CD4-positive, alpha-beta T cell treated with Interleukin-1 beta for 1 hour (primary cell): ENCODE results near the gene RGMA.
A peak's percentile ranks its signal among the peaks of the same experiment; 100 is the strongest.

Experiments
- DNase-seq, 2 donors: peaks; one replicate each; pipeline ENCODE4 v3.0.0-alpha.2; 2020 to 2022

The RGMA gene

GRCh38 chr15:93089727-93090305 is 805 bp upstream of the RGMA start:
- DNase-seq, result no peak

- DNase-seq, result peak in 1 of 2 donors; percentile 11
Observed at GRCh38 chr15:93088200-93088980, 621 bp downstream of the RGMA start.

- peak; percentile 59 to 72 for DNase-seq
Observed at GRCh38 chr15:93087825-93088199, 1.2 kb downstream of the RGMA start.

DNA sequence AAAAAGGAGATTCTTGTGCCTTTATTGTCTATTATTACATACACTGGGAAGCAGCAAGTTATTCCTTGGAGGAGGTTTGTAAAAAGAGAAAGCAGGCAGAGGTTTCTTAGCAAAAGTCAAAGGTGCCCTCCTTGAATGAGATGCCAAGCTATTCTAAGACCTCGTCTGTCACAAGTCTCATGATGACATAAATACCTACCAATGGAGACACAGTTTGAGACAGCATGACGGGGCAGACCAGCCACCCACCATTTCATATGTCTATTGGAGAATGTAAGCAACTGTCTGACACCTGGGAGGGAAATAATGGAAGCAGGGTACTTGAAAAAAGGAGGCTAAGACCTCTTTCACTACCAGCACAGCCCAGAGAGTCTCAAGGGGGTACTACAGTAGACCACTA is 2.2 kb downstream of the RGMA start:
- no peak for DNase-seq

DNA sequence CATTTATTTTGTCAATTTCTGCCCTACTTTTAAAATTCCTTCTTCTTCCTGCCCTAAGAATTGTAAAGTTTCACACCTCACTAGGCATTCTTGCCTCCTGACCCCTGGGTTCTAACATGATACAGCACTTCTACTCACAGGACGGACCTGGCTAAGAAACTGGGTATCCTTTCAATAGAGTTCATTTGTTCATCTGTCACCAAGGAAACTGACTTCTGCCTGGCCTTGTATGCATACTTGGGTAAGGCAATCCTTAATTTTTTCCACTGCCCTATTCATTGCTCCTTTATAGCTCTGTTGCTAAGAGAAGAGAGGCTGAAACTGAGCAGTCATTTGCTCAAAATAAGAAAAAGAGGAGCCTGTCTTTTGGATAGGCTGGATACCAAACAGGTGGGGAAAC is 3.3 kb downstream of the RGMA start:
- DNase-seq, result no peak

GRCh38 chr15:93082861-93083260 is 6.2 kb downstream of the RGMA start:
- DNase-seq, result no peak

- DNase-seq, result no peak
Observed at GRCh38 chr15:93081399-93081798, 7.6 kb downstream of the RGMA start.

GRCh38 chr15:93080451-93080850 is 8.6 kb downstream of the RGMA start:
- DNase-seq, result no peak

GRCh38 chr15:93076875-93077274 is 12.1 kb downstream of the RGMA start:
- DNase-seq, result no peak

- no peak for DNase-seq
Observed at GRCh38 chr15:93076217-93076616, 12.8 kb downstream of the RGMA start.

DNA sequence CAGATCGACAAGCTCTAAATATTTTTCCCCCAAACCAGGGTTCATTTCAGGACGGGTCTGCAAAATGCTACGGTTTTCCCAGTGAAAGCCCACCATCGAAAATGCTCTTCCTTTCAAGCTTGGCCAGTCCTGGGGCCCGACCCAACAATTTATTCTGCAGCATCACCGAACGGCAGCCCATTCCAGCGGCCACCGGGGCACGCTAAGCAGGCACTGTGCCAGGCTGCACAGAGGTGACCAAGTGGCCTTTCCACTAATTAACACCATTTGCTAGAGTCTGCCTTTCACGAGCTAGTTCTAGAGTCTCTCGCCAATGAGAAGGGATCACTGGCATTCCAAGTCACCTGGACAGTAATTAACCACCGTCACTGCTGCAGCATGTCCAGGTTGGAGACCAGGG is 14.4 kb downstream of the RGMA start:
- DNase-seq, result no peak

GRCh38 chr15:93073465-93073952 is 15.5 kb downstream of the RGMA start:
- DNase-seq, result no peak

- no peak for DNase-seq
Observed at GRCh38 chr15:93072411-93073394, 16.3 kb downstream of the RGMA start.

- DNase-seq, result no peak
Observed at GRCh38 chr15:93072011-93072410, 17.0 kb downstream of the RGMA start.

- no peak for DNase-seq
Observed at GRCh38 chr15:93071469-93071936, 17.5 kb downstream of the RGMA start.

GRCh38 chr15:93070551-93071296 is 18.3 kb downstream of the RGMA start:
- DNase-seq, result no peak

DNA sequence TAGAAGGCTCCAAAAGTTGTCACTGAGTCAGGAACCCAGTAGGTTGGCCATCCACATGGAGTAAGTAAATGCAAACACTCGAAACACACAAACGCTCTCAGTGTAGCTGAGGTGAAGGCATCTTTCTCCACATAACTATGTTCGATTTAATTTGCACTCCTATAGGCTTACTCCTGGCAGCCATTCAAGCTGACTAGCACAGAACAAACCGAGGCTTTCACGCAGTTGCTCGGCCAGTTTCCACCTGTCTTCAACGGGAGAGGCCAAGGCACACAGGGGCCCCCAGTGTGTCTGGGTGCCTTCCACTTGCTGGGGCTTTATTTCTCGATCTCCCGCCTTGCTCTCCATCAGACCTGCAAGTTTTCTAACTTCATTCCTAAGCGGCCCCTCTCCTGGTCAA is 18.9 kb downstream of the RGMA start:
- DNase-seq, result no peak

DNA sequence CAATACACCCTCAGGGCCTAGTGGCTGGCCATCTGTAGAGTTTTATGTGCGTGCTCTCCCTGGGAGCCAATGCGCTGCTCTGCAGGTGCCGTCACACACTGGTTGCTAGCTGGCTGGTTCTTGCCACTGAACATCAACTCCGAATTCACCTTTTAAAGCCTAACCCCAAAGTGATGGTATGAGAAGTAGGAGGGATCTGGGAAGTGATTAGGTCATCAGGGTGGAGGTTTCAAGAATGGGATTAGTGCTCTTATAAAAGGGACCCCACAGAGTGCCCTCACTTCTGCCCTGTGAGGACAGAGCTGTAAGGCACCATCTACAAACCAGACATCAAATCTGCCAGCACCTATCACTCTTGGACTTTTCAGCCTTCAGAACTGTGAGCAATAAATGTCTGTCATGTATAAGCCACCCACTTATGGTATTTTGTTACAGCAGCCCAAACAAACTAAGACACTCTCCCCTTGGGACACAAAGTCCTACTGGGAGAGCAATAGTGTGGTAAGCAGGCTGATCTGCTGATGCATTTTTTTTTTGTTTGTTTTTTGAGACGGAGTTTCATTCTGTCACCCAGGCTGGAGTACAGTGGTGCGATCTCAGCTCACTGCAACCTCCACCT is 20.3 kb downstream of the RGMA start:
- DNase-seq, result no peak

DNA sequence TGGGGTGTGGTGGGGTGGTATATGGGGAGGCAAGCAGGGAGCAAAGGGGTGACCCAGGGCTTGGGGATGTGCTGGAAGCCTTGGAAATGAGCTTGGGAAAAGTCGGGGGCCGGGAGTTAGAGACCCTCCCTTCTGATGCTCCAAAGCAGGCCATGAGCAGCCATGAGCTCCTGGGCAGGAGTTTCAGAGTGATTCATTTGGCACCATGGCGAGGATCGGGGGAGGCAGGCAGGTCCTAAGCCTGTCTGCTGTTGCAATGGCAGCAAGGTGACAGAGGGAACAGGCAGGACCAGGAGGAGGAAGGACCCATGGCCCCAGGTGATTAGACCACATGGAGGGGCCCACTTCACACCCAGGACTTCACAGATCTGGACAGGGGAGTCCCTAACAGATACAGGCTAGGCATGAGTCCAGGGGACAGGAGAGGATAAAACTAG is 21.3 kb downstream of the RGMA start:
- DNase-seq, result no peak

DNA sequence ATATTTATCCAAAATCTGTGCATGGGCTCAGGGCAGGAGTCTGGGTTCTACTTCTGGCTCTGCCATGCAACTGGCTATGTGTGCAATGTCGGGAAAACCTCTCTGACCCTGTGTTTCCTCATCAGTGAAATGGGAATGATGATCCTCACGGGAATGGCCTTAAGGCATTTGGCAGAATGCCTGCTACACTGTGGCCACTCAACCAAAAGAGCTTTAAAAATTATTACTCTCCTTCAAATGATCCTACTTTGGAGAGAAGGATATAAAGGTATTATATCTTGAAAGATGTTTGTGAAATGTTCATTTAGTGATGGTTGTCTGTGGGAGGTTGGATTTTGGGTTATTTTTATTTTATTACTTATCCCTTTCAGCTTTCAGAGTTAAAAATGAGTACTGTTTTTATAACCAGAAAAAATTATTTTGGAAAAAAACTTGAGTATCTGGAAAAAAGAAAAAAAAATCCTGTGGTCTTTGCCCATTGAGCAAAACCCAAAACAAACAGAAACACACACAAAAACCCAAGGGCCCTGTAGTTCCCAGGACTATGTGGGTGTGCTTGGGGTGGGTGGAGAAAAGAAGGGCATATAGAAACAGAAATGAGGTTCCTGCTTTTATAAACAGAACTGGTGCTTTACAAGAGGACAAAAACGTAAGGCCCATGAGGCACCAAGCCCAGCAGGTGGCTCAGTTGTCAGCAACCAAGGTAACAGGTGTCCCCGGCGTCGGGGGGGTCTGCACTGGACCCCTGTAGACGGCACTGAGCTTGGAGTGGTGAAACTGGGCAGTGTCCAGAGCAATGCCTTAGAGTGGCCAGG is 22.0 kb downstream of the RGMA start:
- DNase-seq, result no peak

GRCh38 chr15:93066224-93066681 is 22.8 kb downstream of the RGMA start:
- no peak for DNase-seq
